MM.1S (cell line): ENCODE results near the gene AGBL1.

Experiments used
- DNase-seq: peaks from one replicate; pipeline ENCODE4 v3.0.0-alpha.2; 2015
- H2AFZ ChIP-seq: fragments of 300-600 bp; sonication (generic); 2 replicates; pipeline ENCODE4 v1.6.0; 2016; ENCODE audit warnings: antibody characterized with exemption, low read length
- H3F3A ChIP-seq: fragments of 300-600 bp; sonication (generic); 2 replicates; pipeline ENCODE4 v1.6.1; 2016; ENCODE audit warnings: mild to moderate bottlenecking, antibody characterized with exemption, low read length, moderate library complexity, mixed read lengths; ENCODE audit not compliant: insufficient read depth
- H3K27ac ChIP-seq: fragments of 300-600 bp; sonication (generic); 2 replicates; pipeline ENCODE4 v1.5.1; 2016; ENCODE audit warnings: mild to moderate bottlenecking, low read length
- H3K27me3 ChIP-seq: fragments of 300-600 bp; sonication (generic); replicated peaks from 2 replicates; pipeline ENCODE4 v1.6.0; 2016; ENCODE audit warnings: low read length; ENCODE audit not compliant: insufficient read depth
- H3K36me3 ChIP-seq: fragments of 300-600 bp; sonication (generic); replicated peaks from 2 replicates; pipeline ENCODE4 v1.6.1; 2016; ENCODE audit warnings: mild to moderate bottlenecking, low read length, mixed read lengths; ENCODE audit not compliant: insufficient read depth
- H3K4me1 ChIP-seq: fragments of 300-600 bp; sonication (generic); 2 replicates; pipeline ENCODE4 v1.6.1; 2016; ENCODE audit warnings: low read length, mixed read lengths
- H3K4me2 ChIP-seq: fragments of 300-600 bp; sonication (generic); 2 replicates; pipeline ENCODE4 v1.6.0; 2016; ENCODE audit warnings: low read depth, low read length
- H3K4me3 ChIP-seq: fragments of 300-600 bp; sonication (generic); 2 replicates; pipeline ENCODE4 v1.5.1; 2016; ENCODE audit warnings: low read length, mixed read lengths
- H3K79me2 ChIP-seq: fragments of 300-600 bp; sonication (generic); 2 replicates; pipeline ENCODE4 v1.6.1; 2016; ENCODE audit warnings: mixed run types, low read length, mixed read lengths
- H3K9ac ChIP-seq: fragments of 300-600 bp; sonication (generic); 2 replicates; pipeline ENCODE4 v1.6.1; 2016; ENCODE audit warnings: low read length, mixed read lengths
- H3K9me2 ChIP-seq: fragments of 300-600 bp; sonication (generic); replicated peaks from 2 replicates; pipeline ENCODE4 v1.6.1; 2016; ENCODE audit warnings: mild to moderate bottlenecking, low read length, mixed read lengths; ENCODE audit not compliant: insufficient read depth
- H3K9me3 ChIP-seq: fragments of 300-600 bp; sonication (generic); replicated peaks from 2 replicates; pipeline ENCODE4 v1.6.1; 2016; ENCODE audit warnings: mild to moderate bottlenecking, low read length, mixed read lengths; ENCODE audit not compliant: insufficient read depth
- H4K20me1 ChIP-seq: fragments of 300-600 bp; sonication (generic); 2 replicates; pipeline ENCODE4 v1.6.1; 2016; ENCODE audit warnings: mild to moderate bottlenecking, low read length, moderate library complexity, mixed read lengths; ENCODE audit not compliant: insufficient read depth
- EZH2 ChIP-seq: fragments of 300-600 bp; sonication (generic); optimal IDR thresholded peaks from 2 replicates; pipeline ENCODE3; 2017; ENCODE audit warnings: low read depth, mild to moderate bottlenecking, antibody characterized with exemption, low read length, mixed read lengths
- EZH2phosphoT487 ChIP-seq: fragments of 300-600 bp; sonication (generic); IDR thresholded peaks from 2 replicates; pipeline ENCODE4 v1.6.1; 2018; ENCODE audit warnings: antibody characterized with exemption, low read length
- TF ChIP-seq, protein P1 (sequence below): fragments of 300-600 bp; sonication (generic); IDR thresholded peaks from 2 replicates; pipeline ENCODE4 v1.5.1; 2016; ENCODE audit warnings: antibody characterized with exemption, low read length, mixed read lengths

AGBL1 gene

DNA sequence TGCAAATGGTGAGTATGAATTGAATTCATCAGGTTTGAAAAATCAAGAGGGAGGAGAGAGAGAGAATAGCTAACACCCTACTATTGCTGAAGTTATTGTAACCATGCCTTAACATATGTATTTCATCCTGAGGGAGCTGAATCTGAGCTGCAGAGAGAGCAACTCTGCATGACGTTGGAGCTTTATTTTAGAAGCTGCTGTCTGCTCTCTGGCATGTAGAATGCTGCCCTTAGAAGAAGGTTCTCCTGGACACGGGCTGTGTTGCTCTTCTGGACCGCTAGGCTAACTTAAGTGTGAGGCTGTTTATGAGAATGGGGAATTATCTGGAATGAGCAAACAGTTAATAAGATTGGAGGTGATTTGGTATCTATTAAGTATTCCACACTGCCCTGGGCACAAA is 814.6 kb downstream of the AGBL1 start:
- TF ChIP-seq EZH2: no peak
- TF ChIP-seq, protein P1, sequence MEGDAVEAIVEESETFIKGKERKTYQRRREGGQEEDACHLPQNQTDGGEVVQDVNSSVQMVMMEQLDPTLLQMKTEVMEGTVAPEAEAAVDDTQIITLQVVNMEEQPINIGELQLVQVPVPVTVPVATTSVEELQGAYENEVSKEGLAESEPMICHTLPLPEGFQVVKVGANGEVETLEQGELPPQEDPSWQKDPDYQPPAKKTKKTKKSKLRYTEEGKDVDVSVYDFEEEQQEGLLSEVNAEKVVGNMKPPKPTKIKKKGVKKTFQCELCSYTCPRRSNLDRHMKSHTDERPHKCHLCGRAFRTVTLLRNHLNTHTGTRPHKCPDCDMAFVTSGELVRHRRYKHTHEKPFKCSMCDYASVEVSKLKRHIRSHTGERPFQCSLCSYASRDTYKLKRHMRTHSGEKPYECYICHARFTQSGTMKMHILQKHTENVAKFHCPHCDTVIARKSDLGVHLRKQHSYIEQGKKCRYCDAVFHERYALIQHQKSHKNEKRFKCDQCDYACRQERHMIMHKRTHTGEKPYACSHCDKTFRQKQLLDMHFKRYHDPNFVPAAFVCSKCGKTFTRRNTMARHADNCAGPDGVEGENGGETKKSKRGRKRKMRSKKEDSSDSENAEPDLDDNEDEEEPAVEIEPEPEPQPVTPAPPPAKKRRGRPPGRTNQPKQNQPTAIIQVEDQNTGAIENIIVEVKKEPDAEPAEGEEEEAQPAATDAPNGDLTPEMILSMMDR: no peak
- TF ChIP-seq EZH2phosphoT487: no peak
- no peaks in the 10 kb centered on the region for H3K9me2 ChIP-seq
- no peaks in the 10 kb centered on the region for H4K20me1 ChIP-seq

DNA sequence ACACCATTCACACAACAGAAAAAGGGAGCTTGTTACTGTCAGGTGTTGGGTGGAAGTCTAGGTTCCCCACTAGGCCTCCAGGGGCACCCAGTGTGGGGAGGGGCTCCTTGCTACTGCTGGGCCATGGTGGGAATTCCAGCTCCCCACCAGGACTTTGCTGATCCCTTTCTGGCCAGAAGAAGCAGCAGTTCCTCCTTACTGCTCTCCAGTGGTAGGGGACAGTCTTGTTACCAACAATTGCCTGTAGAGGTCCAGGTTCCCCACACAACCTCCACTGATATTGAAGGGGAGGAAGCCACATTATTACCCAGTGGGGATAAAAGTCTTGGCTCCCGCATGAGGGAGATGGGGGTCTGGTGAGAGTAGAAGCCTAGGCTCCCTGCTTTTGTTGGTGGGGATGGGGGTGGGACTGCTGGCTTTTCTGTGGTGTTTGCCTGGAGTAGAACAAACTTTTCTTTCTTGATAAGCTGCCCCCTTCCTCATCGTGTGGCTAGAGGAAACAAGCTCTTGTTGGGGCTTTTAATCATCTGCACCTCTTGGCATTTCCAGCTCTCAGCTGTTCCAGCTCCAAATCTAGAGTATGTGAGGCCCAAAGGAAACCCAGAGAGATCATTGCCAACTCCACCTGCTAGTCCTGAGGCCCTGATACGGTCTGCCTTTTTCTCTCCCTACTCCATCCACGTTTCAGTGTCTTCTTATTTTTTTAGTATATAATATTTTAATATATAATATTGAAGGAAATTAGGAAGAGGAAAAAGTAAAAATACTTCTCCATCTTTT is 824.2 kb downstream of the AGBL1 start:
- H3K4me2 ChIP-seq: no peak overlapping the region
- no peak for DNase-seq
- no peak overlapping the region for H2AFZ ChIP-seq
- H3K4me3 ChIP-seq: no peak overlapping the region
- no peaks in the 10 kb centered on the region for H3K9me3 ChIP-seq
- no peaks in the 10 kb centered on the region for H3F3A ChIP-seq
- H3K27ac ChIP-seq: no peak overlapping the region
- no peaks in the 10 kb centered on the region for H3K9me2 ChIP-seq
- no peak overlapping the region for H3K9ac ChIP-seq
- H4K20me1 ChIP-seq: no peaks in the 10 kb centered on the region
- TF ChIP-seq EZH2phosphoT487 (no peak), EZH2 (no peak)
- TF ChIP-seq, protein P1: no peak
- H3K27me3 ChIP-seq: no peaks in the 10 kb centered on the region
- no peaks in the 10 kb centered on the region for H3K4me1 ChIP-seq
- H3K36me3 ChIP-seq: no peaks in the 10 kb centered on the region
- H3K79me2 ChIP-seq: no peaks in the 10 kb centered on the region

More for the DNA sequence above, 814.6 kb downstream of the AGBL1 start:
- no peaks in the 10 kb centered on the region for H3K79me2 ChIP-seq
- no peak overlapping the region for H3K4me3 ChIP-seq
- no peak overlapping the region for H3K27ac ChIP-seq
- H3K27me3 ChIP-seq: no peaks in the 10 kb centered on the region
- no peaks in the 10 kb centered on the region for H3F3A ChIP-seq
- no peak overlapping the region for H3K9ac ChIP-seq
- no peak overlapping the region for H2AFZ ChIP-seq
- H3K4me2 ChIP-seq: no peak overlapping the region
- no peaks in the 10 kb centered on the region; the same call in 1 of the 2 replicates for H3K36me3 ChIP-seq
- DNase-seq: no peak
- H3K4me1 ChIP-seq: no peaks in the 10 kb centered on the region
- H3K9me3 ChIP-seq: no peaks in the 10 kb centered on the region

DNA sequence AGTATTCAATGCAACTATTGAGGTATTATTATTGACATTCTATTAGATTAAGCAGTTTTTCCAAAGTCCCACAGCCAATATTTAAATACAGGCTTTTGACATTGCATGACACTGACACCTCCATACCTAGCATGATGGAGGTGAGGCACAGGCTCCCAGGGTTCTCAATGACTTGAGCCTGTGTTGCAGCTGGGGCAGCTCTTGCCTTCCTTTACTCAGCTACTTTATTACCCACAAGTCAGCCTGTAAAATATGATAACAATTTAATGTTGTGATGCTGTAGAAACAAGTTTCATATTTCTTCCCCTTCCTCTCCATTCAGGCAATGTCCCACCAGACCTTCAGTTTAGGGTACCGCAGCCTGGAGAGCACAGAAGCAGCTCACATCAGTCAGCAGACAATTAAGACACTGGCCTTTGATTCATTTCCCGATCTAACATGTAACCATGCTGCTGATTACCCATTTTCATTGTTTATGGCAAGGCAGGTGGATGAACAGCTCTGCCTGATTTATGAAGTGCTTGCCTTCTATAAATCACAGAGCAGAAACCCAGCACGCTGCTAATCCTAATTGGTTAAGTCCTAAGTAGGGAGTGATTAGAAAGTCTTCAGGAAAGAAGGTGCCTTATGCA is 826.1 kb downstream of the AGBL1 start:
- no peaks in the 10 kb centered on the region for H3K9me3 ChIP-seq
- H3F3A ChIP-seq: no peaks in the 10 kb centered on the region
- no peak overlapping the region for H3K4me3 ChIP-seq
- H3K9ac ChIP-seq: no peak overlapping the region
- DNase-seq: no peak
- H4K20me1 ChIP-seq: no peaks in the 10 kb centered on the region
- no peaks in the 10 kb centered on the region for H3K9me2 ChIP-seq
- no peak overlapping the region for H2AFZ ChIP-seq
- no peak overlapping the region for H3K27ac ChIP-seq
- no peaks in the 10 kb centered on the region for H3K79me2 ChIP-seq
- no peaks in the 10 kb centered on the region for H3K4me1 ChIP-seq
- no peaks in the 10 kb centered on the region for H3K27me3 ChIP-seq
- TF ChIP-seq, protein P1: no peak
- no peak for TF ChIP-seq EZH2
- TF ChIP-seq EZH2phosphoT487: no peak
- H3K4me2 ChIP-seq: no peak overlapping the region
- H3K36me3 ChIP-seq: no peaks in the 10 kb centered on the region
